ENCODE measurements around the gene FLNA. TPM values are rescaled to one million over a fixed set of nuclear protein-coding genes. Genes with fewer than 3 reads are reported as not detected.
"Not testable (repeated sequence)": the region's sequence is repeated elsewhere in the genome, so short reads cannot be mapped to it uniquely, and the experiment has no call there.

The FLNA gene
- polyA plus RNA-seq, 1 donor, result 223 TPM

DNA sequence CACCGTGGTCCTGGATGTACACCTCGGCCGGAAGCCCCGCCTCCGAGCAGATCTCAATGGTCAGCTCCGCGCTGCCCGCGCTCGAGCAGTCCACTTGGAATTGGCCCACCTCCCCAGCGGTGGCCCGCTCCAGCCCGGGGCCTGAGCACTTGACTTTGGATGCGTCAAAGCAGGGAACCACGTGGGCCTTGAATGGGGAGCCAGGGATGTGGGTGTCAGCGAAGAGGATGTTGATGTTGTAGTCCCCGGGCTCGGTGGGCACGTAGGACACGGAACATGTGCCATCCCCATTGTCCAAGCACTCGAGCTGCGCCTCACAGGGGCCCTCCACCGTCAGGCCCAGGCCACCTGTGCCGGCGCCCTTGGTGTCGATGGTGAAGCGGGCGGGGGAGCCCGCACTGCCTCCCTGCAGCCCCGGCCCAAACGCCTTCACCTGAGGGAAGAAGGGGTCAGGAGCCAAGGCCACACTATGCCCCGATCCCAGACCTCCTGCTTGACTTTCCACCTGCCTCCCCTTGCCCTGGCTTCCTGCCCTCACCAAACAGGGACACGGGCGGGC, 14.2 kb downstream of the FLNA start:
- DNase-seq (ENCODE audit: low read depth), result no peak

DNA sequence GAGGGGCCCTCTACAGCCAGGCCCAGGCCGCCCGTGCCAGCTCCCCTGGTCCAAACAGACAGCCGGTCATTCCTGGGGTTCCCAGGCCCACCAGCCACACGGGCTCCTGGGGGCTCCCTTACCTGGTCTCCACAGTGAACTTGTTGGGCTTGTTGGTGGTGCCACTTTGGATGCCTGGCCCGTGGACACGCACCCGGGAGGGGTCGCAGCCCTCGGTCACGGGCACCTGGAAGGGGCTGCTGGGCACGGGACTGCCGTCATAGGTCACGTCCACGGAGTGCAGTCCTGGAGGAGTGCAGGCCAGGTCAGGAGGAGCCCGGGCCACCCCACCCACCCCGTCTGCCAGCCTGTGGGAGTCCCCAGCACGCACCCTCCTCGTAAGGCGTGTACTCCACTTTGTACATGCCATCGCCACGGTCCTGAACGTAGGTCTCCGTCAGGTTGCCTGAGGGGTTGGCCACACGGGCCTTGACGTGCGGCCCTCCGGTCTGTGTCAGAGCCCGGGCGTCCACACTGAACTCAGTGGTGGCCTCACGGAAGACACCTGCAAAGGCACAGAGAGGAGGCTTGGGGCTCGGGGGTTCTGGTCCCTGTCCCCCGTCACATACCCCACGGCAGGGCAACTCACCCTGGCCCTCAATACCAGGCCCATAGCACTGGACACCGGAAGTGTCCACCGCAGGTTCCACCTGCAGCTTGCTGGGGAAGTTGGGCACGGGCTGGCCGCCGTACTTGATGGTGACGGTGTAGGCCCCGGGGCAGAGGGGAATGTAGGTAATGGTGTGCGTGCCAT, 14.9 kb downstream of the FLNA start:
- DNase-seq (ENCODE audit: low read depth), result no peak

DNA sequence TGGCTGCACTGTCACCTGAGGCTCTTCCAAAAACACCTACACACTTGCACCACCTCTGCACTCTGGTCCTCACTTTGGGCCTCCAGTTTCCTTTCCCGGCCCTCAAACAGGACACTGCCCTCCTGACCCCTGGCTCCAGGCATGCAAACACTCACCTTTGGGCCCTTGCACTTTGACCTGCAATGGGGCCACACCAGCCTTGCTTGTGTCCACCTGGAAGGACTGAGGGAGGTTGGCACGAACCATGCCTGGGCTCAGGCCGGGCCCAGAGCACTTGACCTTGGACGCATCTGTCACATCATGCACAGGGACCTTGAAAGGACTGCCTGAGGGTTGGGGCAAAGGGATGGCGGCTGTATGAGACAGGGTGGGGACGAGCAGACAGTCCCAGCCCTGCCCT, 15.6 kb downstream of the FLNA start:
- DNase-seq (ENCODE audit: low read depth), result no peak

DNA sequence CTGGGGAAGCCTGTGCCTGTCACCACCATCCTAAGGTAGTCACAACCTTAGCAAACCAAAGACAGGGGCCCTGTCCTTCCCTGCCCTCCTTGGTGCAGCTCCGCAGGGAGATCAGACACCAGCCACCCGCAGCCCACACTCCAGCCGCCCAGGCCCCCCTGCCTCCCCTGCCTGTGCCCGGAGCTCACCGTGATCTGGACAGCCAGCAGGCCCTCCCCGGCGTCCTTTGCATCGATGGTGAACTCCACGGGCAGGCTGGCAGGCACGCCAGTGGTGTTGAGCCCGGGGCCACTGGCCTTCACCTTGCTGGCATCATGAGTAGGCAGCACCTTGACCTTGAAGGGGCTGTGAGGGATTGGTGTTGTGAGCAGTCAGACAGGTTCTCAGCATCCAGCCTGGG, 16.4 kb downstream of the FLNA start:
- DNase-seq (ENCODE audit: low read depth), result no peak

DNA sequence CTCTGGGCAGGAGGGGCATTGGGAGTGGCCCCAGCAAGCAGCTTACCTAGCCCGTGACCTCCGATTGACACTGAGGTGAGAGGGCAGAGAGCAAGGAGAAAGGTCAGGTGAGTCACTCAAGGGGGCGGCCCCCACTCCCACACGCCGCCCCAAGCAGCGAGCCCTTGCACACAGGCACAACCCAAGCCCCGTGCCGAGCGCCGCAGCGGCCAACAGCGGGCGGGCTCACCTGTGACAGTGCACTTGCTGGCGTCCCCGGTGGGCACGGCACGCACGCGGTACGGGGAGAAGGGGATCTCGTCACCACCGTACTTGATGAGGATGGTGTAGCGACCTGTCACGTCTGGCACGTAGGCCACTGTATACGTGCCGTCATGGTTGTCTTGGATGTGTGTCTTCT, 17.2 kb downstream of the FLNA start:
- no peak for DNase-seq (ENCODE audit: low read depth)

DNA sequence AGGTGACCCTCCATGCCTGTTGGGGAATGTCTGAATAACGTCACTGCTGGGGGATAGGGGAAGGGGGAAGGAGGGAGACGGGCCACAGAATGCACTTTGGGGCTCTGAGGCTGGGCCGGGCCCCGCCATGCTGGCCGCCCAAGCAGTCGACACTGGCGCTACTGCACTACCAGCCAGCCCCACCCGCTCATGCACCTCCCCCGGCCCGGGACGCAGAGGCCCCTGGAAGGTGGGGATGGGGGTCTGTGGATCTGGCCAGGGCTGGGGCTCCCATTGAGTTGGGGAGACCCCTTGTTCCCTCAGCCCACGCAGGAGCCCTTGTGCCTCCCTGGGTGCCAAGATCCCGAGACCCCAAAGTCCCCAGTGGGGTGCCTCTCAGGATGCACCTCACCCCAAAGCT, 17.8 kb downstream of the FLNA start:
- DNase-seq (ENCODE audit: low read depth), result no peak

DNA sequence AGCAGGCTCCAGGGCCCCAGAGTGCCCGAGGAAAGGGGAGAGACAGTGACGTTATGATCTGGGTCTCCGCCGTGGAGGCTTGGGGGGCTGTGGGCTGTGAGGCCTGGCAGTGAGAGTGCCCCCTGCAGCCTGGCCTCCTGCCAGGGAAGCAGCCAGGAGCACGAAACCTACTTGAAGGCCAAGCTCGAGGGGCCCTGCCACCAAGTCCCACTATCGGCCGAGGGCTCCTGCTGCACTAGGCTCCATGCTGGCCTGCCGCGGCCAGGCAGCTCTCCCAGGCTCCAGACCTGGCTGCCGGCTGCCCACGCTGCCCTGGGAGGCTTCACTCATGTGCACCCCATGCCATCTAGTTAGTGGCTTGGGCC, 18.7 kb downstream of the FLNA start:
- DNase-seq (ENCODE audit: low read depth), result no peak

DNA sequence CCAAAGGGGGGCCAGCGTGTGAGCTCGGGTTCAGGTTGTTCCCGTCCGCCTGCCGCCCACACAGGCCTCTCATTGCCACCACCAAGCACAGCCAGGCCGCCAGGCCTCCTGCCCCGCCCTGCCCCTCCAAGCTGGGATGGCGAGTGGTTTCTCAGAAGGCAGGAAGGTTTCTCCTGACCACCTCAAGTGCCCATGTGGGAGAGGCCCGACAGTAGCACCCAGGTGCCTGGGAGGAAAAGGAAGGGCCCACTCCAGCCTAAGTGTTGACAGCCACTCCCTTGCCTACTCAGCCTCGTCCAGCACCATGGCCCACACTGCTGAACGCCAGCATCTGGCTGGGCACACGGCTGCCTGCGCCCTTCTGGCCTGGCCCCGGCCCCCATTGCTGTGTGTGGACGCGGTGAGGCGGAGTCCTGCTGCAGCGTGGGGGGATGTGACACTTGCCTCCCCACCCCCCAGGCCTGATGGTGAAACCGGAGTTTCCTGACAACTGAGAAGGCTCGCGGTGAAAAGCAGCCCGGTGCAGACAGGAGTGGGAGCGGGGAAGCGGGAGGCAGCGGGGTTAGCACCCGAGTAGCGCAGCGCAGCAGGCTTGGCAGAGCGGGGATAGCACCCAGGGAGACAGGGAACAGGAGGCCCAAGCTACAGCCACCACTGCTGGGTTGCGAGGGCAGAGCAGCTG, 19.2 kb downstream of the FLNA start:
- no peak for DNase-seq (ENCODE audit: low read depth)

DNA sequence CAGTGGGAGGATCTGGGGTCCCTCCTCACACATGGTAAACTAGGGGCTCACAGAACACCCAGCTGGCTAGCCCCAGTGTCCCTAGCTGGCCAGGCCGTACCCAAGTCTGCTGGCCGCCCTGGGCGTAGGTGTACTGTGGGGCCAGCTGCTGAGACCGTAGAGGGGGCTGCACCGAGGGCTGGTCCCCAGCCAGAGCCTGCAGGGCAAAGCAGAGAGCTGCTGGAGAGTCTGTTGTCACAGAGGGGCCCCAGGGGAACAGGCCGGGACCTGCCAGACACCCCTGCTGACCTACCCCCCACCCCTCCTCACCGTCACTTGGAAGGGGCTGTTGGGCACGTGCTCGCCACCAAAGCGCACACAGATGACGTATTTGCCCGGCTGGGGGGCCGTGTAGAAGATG, 19.9 kb downstream of the FLNA start:
- DNase-seq (ENCODE audit: low read depth), result no peak

DNA sequence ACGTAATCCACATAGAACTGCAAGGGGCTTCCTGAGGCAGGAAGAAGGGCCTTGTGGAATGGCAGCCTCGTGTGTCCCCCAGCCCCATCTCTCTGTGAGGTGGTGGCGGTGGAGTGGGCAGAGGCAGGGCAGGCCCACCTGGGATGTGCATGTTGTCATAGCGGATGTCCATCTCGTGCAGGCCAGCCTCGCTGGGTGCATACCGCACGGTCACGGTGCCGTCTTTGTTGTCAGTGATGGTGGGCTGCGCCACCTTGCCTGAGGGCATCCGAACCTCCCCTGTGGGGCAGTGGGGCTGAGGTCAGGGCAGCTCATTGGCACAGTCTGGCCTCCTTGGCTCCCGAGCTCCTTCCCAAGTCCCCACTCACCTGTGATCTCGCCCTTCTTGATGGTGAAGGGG, 20.4 kb downstream of the FLNA start:
- no peak for DNase-seq (ENCODE audit: low read depth)

DNA sequence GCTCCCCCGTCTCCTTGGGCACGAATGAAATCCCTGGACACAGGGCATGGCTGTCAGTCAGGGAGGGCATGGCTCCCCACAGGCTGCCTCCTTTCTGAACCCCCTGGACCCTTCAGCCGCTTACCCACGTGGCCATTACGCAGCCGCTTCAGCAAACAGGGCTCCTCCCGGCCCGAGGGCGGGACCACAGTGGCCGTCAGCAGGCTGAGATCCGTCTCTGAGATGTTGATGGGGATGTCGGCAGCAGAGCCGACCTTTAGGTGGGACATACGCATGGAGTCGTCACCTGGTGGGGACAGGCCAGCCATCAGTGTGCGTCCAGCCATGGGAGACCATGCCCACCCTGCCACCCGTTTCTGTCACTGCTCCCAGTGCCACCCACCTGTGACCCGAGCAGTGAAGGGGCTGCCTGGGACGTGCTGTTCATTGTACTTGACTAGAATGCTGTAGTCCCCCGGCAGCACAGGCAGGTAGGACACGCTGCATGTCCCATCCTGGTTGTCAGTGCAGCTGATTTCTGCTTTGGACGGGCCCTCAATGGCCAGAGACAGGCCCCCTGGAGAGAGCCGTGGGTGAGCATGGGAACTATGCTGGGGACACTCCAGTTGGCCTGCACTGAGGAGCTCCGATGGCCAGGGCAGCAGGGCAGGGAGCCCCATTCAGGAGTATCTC, 21.1 kb downstream of the FLNA start:
- no peak for DNase-seq (ENCODE audit: low read depth)

DNA sequence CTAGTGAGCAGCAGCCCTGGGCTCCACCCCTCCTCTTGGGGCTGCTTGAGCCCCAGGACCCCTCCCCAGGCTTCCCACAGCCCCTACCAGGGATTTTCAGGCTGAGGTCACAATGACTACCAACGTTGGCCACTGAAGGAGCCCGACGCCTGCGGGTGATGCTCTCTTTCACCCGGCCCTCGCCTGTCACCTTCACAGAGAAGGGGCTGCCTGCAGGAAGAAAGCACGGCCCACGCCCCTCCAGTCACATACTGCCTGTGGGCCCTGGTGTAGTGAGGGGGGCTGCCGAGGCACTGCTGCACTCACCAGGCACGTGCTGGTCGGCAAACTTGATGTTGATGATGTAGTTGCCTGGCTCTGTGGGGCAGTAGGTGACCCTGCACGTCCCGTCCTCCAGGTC, 22.0 kb downstream of the FLNA start:
- no peak for DNase-seq (ENCODE audit: low read depth)

DNA sequence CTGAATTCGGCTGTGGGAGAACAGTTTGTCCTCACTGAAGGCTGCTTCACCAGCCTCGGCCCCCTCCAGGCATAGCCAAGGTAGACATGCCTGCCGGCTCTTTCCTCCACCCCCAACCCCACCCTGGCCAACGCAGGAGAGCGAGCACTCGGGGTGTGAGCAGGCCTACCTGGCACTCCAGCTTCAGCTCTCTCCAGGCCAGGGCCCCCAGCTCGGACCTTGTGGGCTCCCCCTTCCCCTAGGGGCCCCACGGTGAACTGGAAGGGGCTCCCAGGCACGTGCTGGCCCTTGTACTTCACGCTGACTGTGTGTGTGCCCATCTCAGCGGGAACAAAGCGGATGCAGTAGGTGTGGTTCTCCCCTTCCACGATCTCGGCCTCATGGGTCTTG, 22.4 kb downstream of the FLNA start:
- DNase-seq (ENCODE audit: low read depth), result no peak

DNA sequence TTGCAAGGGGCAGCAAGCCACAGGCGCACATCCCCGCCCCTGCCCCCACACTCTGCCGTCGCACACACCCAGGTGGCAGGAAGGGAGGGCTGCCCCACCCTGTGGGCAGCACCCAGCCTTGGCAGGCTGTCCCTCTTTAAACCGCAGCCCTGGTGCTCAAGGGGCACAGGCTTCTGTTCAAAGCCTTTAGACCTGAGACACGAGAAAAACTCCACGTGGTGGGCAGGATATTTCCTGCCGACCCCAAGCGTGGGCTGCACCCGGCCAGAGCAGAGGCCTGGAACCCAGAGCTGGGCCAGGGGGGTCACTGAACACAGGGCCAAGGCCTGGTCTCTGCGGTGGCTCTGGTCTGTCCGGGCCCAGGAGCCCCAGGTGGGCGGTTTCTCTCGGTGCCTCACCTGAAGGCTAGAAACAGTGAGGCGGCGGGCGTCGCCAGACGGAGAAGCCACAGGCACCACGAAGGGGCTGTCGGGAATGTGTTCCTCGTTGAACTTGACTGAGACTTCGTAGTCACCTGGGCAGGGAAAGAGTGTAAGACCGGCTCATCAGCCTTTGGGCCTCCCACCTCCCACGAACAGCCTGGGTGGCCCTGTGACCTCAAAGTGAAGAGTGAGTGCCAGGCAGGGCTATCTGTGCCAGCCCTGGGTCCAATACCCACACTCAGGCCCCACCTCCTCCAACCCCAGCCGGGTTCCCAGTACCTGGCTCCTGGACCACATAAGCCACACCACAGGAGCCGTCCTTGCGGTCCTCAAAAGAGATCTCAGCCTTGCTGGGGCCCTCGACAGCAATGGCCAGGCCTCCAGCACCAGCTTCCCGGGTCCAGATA, 23.0 kb downstream of the FLNA start:
- no peak for DNase-seq (ENCODE audit: low read depth)

DNA sequence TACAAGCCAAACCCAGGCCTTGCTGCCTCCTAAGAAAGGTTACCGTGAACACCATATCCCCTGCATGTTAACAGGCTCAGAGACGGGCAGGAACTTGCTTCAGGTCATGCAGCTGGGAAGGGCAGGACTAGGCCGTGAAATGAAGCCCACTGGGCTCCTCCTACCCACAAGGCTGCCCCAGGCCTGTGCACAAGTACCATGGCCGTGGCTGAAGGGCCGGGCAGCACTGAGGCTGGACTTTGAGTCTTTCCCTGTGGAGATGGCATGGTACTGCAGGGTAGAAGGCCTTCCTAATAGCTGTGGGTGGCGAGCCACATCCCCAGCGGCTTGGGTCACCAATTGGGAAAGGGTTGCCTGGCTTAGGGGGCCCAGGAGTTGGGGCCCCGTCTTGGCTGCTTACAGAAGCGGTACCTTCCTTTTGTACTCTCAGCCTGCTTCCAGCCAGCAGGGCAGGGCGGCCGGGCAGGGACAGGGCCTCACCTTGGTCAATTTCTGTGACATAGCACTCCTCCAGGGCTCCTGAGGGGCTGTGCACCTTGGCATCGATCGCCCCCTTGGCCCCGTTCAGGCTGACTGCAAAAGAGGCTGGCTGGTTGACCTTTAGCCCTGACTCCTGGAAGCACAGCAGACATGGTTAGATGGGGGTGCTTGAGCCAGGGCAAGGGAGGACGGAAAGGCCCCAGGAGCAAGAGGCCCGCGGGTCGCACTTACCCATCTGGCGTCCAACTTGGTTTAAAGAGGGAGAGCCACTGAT, 23.8 kb downstream of the FLNA start:
- no peak for DNase-seq (ENCODE audit: low read depth)

DNA sequence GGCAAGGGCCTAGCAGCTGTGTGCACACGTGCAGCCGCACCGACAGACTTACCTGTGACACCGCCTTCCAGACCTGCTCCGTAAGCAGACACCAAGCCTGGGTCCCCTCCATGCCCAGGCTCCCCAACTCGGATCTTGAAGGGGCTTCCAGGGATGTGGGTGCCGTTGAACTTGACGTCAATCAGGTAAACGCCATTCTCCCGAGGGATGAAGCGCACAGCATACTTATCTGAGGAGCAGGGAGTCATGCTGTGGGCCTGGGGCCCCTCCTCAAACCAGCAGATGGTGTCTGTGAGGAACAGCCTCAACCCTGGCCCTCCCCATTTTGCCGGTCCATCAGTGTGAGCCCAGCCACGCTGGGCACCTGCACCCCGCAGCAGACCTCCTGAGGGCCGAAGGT, 24.5 kb downstream of the FLNA start:
- DNase-seq (ENCODE audit: low read depth), result no peak

DNA sequence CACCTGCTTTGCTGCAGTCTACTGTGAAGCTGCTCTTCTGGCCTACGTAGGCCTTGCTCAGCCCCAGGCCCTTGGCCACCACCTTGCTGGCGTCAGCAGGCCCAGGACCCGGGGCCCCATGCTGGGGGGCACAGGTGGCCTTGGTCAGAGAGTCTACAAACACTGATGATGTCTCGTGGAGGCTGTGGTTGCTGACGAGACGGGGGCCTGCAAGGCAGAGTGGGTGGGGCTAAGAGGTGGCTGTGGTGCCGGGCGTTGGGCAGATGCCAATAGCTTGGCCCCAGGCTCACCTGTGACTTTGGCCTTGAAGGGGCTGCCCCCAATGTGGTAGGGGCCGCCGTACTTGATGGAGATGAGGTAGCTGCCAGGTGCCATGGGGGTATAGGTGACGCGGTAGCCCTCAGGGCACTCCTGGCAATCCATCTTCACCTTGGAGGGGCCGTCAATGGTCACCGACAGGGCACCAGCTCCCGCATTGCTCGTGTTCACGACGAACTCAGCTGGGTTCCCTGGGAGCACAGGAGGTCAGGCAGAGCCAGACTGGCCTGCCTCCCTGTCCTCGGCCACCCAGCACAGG, 25.0 kb downstream of the FLNA start:
- no peak for DNase-seq (ENCODE audit: low read depth)

DNA sequence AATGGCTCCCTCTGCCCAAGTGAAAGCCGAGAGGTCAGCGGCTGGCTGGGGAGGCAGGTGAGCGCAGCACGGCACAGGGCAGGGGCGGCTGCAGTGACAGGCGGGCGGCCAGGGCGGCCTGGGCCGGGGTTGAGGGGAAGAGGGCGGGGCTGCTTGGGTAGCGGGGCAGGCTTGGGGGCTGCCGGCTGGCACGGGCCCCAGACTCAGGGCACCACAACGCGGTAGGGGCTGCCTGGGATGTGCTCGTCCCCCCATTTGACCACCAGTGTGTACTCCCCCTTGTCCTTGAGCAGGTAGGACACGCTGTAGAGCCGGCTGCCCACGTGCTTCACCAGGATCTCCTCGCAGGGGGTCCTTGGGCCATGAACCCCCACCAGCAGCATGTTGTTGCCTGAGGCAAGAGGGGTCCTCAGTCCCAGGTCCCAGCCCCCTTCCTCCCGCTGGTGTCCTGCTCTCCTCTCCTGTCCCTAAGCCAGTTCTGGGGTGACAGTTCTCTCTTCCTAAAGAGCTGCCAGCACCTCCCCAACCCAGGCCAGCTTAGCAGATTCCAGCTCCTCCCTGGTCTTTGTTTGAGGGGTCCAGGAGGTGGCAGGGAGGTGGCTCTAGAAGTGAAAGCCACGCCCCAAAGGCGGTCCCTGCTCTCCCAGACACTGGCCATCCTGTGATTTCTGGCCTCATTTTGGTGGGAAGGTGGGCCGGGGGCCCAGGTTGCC, 25.6 kb downstream of the FLNA start:
- DNase-seq (ENCODE audit: low read depth), result no peak

DNA sequence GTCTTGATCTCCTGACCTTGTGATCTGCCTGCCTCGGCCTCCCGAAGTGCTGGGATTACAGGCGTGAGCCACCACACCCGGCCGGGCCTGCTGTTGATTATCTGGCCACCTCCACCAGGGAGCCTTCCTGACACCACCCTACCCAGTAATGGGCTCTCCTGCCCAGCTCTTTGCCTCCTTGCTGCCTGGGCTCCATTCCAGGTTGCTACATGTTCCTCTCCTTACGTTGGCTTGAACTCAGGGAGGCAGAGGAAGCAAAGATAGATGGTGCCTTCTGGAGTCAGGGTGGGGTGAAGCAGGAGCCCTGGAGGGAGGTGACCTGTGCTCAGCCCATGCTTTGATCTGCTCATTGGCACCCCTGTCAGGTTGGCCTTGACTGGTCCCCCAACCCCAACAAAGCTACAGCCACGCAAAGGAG, 26.3 kb downstream of the FLNA start:
- no peak for DNase-seq (ENCODE audit: low read depth)

DNA sequence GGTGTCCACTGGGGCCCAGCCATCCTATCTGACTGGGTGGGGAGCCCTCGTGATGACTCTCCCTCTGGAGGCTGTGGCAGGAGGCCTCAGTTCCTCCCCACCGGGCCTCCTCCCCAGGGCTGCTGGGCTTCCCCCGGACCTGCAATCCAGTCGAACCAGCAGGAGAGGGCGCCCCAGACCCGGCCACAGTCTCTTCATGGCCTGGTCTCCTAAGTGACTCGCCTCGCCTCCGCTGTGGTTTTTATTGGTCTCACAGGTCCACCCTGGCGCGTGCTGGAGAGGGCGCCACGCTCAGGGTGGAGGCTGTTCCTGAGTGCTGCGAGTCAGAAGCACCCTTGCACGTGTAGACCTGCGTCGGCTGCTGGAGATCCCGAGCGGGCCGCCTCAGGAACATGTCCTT, 30.8 kb downstream of the FLNA start:
- DNase-seq (ENCODE audit: low read depth), result not testable (repeated sequence)

Measured in forelimb muscle (tissue), 1 donor.